ENCODE measurements around the gene SHC3.

GRCh38 chr9:89073397-89073796 is 105.2 kb downstream of the SHC3 start:
- TF ChIP-seq REST (IDR thresholded peaks at IDR 0.05; ENCODE audit: insufficient read depth in 1 of 2, low read depth in 2 of 2, low read length in 2 of 2): no peak
- no peak for TF ChIP-seq POLR2AphosphoS5 (IDR thresholded peaks at IDR 0.05; ENCODE audit: low read depth, low read length)
